Fibroblast of peridontal ligament (primary cell): ENCODE results near the gene USP9Y.

Experiments used
- DNase-seq: peaks from one replicate; pipeline ENCODE4 v3.0.0-alpha.2; 2010; ENCODE audit errors: extremely low read depth

Gene USP9Y

DNA sequence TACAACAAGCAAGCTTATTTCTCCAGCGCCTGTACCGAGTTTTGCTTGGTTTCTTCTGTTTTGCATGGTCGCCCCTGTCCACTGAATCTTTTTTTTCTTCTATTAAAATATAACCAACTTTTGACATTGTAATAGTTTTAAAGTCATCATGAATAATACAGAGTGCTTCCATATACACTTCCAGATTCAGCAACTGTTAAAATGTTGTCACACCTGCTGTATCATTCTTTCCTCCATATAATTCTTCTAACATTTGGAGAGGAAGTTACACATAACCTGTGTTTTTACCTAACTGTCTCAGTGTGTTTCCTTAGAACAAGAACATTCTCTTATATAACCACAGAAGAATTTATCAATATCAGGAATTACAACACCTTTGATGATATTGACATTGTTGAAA is 83.5 kb downstream of the USP9Y start:
- no peak for DNase-seq

DNA sequence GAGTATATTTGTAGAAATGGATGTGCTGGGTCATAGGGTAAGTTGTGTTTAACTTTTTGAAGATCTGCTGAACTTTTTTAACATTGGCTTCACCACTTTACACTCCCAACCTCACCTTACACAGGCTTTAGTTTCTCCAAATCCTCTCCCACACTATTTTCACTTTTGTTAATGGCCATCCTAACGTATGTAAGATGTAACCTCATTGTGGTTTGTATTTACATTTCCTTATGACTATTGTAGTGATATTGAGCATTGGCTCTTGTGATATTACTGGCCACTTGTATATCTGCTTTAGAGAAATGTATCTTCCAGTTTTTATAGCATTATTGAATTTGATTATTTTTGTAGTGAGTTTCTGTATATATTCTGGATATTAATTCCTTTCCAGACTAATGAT is 93.0 kb downstream of the USP9Y start:
- DNase-seq: no peak

DNA sequence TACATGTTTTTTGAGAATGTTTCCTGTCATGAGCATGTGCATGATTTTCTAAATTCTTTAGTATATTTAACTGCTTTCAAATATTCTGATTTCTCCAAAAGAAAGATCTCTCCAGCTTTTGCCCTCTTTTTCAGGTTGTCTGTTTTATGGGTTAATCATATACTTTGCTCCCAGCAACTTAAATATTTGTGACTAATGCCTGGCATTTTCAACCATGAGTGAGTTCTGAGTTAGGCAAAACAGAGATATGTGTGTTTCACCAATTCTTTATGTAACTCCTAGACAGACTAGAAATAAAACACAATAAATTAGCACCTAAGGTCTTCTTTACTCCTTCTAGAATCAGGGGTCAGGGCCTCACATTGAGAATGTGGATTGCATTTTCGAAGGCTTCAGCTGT is 107.0 kb downstream of the USP9Y start:
- DNase-seq: peak; percentile 8

DNA sequence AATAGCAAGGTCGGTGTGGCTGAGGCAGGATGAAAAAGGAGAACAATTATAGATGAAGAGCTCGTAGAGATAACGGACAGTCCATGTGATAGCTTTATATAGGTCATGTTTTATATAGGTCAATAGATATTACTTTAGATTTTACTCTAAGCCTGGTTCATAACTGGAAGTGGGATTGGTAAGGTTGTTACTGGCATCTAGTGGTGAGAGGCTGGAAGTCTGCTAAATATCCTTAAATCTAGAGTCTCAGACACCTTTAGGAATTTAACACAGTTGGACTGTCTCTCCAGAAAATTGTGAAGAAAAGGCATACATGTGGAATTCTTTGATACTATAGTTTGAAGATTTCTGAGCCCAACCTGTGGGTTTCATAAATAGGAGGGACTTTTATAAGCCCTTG is 108.0 kb downstream of the USP9Y start:
- peak; percentile 49 for DNase-seq

DNA sequence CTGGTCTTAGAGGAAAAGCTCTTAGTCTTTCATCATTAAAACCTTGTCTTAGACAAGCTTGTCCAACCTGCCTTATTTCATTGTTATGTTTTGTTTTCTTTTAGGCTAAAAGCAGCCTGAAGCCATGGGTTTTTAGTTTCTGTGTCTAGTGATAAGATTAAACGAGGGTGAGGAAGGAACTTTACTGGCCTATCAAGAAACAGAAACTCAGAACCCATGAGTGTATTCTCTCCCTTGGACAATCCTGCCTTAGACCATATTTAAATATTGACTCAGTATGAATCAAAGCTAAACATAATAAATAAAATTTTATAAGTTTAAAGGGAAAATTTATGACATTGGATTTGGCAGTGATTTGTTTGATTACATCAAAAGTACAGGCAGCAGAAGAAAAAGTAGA is 122.4 kb downstream of the USP9Y start:
- peak; percentile 16 for DNase-seq

DNA sequence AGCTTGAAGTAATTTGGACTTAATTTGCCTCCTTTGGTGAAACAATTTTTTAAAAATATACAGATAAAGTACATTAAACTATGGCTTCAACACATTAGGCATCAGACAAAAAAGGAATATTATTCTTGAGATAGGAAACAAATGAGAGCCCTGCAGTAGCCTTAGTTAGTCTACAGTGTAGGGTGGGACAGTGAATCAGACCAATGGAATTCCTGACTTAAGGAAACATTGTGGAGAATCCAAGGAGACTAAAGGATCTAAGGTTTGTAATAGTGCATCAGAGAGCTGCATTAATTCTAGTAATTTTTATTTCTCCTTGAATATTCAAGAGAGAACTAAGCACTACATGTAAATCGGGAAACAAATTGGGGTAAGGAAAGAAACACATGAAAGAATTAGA is 125.8 kb downstream of the USP9Y start:
- peak; percentile 57 for DNase-seq

DNA sequence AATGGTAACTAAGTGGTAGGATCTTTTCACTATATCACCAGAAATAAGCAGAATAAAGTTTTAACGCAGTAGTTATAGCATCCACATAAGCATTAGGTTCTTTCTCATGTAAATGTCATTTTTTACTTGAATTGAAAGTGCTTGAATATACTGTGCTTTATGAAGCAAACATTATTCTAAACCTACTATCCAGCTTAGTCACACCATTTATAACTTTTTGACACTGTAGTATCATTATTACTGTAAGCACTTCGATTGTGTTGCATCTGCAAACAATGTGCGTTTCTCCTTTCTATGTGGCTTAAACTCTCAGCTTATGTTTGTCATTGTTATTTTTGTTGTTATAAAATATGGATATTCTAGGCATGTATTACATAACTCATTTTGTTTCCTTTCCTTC is 132.3 kb downstream of the USP9Y start:
- no peak for DNase-seq

DNA sequence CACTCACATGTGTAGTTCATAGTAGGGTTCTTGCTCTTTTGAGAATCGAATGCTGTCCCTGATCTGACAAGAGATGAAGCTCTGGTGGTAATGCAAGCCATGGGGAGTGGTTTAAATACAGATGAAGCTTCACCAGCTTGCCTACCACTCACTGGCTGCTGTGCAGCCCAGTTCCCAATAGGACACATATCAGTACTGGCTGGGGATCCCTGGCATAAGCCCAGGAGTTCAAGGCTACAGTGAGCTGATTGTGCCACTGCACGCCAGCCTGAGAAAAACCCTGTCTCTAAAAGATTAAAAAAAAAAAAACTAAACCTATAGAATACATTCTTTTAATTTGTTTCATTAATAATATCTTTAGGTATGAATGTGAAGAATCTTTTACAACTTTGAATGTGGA is 136.5 kb downstream of the USP9Y start:
- DNase-seq: no peak

DNA sequence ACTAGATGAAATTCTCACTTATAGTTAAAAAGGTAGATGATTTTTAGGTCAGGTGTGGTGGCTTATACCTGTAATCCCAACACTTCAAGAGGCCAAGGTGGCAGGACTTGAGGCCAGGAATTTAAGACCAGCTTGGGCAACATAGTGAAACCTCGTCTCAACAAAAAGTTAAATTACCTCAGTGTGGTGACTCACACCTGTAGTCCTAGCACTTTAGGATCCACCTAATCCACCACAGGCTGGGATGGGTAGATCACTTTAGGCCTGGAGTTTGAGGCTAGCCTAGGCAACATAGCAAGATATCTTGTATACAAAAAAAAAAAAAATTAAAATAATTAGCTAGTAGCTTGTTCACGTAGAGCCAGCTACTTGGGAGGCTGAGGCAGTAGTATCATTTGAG is 140.3 kb downstream of the USP9Y start:
- no peak for DNase-seq

DNA sequence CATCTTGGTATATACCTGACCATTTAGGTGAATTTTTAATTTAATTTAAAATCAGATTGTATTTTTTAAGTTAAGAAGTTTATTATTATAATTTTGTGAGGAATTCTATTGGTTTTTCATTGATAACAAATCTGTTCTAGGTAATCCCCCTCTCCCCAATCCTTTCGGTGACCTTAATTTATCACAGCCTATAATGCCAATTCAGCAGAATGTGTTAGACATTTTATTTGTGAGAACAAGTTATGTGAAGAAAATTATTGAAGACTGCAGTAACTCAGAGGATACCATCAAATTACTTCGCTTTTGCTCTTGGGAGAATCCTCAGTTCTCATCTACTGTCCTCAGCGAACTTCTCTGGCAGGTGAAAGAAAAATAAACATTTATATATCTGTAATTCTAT is 145.8 kb downstream of the USP9Y start:
- no peak for DNase-seq

DNA sequence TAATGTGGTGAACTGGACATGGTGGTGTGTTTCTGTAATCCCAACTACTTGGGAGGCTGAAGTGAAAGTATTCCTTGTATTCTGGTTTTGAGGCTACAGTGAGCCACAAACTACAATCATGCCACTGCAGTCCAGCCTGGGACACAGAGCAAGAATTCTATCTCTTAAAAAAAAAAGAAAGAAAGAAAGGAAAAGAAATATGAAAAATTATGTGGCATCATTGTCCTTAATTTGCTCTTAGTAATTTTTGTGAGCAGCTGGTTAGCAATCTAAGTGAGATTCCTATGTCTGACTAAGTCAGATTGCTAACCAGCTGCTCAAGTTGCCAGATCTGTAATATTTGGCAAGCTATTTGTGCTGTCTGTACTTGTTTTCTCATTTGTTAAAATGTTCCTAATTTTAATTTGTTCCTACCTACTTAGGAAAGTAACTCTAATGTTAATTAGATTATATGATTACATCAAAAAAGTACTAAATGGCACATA is 154.8 kb downstream of the USP9Y start:
- peak; percentile 66 for DNase-seq

DNA sequence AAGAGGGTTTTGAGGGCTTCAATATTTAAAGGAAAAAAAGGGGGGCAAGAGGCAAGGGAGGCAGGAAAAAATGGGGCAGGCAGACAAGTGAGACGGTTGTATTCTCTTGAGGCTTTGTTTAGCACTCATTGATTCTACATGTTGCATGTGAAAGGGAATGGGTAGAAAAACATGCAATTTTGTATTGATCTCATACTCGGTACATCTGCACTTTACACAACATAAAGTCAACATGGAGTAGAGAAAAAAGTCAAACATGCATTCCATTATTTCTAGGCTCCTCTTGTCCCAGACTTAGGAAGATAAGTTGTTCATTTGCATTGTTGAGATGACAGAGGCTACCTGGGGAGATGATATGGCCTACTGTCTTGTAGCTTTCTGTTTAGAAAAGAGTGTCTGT is 166.9 kb downstream of the USP9Y start:
- no peak for DNase-seq

DNA sequence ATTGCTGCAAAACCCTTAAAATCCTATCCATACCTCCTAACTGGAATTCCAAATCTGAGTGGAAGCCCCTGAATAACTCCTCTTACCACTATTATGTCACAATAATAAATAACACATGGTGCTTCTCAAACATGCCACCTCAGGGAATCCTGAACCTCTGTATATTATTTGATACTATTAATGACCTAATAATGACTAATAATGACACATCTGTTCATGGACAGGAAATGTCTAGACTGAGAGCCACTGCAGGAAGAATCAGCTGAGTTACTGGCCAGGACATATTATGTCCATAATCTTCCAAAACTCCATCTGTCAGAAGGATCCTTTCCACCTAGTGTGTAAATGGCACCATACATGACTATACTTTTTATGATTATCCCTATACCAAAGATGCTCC is 195.9 kb downstream of the USP9Y start:
- DNase-seq: no peak

DNA sequence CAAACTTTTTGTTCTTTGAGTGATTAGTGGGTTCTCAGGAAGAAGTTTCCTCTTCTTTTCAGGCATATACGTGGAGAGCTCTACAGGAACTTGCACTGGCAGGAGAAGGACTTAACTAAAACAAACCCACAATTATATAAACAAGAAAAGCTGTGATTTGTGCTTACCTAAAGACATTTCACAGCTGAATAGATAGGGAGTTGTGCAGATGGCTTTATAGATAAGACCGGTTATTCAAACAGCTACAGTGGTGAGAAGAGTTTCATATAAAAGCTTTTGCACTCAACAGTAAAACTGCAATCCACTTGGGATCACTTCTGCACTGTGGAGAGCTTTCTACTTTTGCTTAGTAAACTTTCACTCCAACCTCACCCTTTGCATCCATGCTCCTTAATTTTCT is 197.6 kb downstream of the USP9Y start:
- no peak for DNase-seq

DNA sequence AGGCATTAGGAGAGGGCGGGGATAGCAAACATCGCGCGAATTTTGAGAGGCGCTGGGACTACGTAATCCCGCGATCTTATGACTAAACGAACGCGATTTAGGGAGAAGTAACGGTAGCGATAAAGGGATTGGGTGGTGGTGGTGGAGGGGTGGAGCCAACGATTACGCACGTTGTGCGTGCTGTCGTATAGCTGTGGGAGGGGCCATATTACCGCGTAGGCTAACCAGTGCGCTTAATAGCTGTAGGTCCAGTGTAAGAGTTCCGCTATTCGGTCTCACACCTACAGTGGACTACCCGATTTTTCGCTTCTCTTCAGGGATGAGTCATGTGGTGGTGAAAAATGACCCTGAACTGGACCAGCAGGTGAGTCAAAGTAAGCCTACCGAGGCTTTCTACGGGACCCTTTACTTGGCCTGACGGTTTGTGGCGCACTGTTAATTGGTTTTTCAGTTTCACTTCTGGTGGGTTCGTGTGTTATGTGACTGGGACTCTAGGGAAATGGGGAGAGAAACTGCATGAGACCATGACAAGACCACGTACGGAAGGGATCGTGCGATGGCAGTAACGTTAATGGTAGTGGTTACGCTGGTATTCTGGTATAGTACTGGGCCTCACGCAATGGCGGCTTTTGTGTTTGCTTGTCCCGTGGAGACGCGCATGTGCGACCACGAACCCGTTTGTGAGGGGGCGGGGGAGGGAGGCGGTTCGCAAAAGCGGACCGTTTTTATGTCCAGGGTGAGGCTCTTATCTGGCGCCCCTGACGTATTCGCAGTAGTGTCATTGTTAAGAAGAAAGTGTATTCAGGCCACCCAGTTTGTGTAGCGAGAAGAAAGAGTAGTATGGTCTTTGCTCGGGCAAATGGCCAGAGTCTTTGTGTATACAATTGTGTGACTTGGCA is 203.8 kb downstream of the USP9Y start, which contains the start of gene DDX3Y:
Gene DDX3Y, plus strand, starts transcription at position 251 of the 899 bp plus-strand sequence. Its CDS starts 69 bp downstream, at position 320.
- DNase-seq: peak; percentile 97

DNA sequence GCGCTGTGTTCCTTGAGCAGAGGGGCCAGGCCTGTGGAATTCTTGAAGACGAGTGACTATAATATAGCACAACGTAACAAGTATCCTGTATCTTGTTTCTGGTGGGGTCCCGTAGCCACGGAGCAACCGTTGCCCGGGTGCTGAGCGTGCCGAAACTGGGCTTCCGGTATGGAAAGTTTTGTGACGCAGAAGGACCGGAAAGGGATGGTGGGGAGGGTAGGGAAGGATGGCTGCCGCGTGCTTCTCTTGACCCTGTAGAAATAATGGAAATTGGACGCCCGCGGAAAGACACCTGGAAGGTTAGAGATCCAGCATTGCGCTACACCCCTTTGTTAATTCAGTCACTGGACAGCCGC is 204.5 kb downstream of the USP9Y start:
- DNase-seq: peak; percentile 75

DNA sequence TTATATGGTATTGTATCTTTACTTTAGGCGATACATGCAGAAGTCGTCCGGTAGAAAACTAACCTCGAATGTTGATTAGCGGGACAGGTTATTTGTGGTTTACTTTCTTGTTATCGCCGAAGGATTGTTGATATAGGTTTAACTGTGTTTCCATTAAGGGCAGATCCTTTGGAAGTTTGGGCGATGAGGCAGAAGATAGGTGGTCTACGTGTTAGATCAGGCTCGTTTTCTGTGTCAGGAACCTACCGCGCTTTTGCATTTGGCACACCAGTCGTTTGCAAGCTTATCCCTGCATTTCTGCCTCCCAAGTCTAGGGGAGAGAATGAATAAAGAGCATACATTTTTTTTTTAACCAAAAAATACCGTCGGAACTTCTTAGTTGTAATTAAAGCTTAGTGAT is 204.9 kb downstream of the USP9Y start:
- DNase-seq: no peak
